IPS-NIHi7 (cell line): ENCODE data around the gene PLD1.
A peak's percentile ranks its signal among the peaks of the same experiment; 100 is the strongest.

Experiments used
- DNase-seq: peaks from one replicate; pipeline ENCODE4 v3.0.0; 2012; ENCODE audit warnings: mixed read lengths; ENCODE audit errors: extremely low spot score

Gene PLD1

DNA sequence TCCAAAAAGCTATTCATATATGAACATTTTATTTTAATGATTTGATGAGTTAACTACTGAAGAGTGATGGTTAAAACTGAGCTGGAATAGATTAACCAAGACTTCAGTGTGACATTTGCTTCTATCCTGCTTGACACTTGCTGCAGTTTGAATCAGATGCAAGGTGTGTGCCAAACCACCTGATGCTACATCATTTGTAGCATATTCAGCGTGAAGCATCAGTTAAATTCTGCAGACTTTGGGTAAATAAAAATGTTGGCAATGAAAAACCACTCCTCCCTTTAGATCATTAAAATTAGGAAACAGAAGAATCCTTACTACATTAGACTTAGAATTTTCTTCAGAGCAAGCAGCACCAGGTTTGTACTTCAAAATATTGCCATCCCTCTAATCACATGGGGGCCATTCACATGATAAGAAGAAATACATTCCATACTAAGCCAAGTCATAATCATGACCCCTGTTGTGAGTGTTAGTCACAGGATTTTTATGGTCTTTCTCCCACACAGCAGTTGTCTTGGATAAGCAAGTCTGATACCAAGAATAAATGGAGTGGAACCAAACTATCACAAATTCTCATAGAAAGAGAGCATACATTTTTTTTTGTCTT, 189.4 kb downstream of the PLD1 start:
- DNase-seq = no peak

DNA sequence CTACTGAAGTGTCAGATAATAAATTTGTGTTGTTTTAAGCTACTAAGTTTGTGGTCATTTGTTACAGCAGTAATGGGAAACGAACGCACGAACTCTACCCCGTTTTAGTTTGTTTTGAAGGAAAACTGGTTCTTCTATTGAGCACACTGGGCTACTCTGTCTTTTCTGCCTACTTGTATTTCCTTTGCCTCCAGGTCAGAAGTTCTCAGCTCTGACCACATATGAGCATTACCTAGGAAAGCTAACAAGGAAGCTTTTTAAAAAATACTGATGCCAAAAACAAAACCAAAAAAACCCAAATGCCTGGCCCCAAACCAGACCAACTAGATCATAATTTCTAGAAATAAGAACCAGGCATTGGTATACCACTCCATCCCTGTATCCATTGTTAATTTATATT, 193.5 kb downstream of the PLD1 start:
- no peak for DNase-seq

DNA sequence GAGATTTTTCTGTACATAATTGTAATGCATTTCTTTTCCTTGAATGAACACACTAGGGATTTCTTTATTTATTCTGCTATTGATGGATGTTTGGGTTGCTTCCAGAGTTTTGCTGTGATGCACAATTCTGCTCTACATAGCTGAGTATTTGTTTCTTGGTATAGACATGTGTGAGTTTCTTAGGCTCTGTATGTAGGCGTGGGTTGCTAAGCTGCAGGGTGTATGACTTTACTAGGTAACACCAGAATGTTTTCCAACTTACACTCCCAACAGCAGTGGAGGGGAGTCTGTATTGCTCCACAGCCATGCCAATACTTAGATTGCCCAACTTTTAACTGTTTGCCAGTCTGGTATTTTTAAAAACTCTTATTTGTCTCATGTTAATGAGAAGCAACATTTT, 194.6 kb downstream of the PLD1 start:
- DNase-seq = no peak

DNA sequence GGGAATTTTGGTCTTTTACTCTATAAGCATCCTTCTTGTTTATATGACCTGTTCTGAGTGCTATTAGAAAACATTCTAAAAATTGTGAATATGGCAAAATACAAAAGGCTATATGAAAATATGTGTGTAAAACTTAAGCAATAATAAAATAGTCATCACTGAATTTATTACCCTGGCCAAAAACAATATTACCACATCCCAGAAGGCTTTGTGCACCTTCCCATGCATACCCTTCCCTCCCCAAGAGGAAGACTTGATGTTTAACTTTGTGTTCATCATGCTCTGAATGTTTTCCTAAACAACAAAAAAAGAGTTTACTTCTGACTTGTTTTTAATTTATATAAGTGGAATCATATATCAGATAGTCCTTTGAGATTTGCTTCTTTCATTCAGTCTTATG, 195.0 kb downstream of the PLD1 start:
- DNase-seq = no peak

DNA sequence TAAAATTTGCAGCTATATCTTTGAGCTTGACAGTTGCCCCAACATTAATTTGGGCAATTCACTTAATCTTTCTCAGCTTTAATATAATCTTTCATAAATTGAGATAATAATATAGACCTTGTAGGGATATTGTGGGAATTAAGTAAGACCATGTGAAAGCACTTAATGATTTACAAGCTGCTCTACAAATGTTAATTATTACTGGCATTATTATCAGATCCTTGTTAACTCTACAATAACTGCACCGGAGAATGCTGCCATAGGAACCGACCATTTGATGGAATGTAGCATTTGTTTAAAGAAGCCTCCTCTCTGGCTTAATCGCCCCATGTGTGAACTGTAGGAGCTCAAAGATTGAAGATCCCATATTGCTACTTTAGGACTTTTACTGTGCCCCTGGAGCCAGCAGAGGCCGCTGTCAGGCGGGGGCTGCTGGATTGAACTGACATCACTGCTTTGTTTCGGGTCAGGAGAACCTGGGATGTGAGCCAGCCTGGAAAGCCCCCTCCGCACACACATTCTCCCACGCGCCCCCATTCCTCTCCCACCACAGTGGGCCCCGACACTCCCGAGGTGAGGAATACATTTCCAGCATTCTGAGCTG, 195.9 kb downstream of the PLD1 start:
- DNase-seq = peak; percentile 85

DNA sequence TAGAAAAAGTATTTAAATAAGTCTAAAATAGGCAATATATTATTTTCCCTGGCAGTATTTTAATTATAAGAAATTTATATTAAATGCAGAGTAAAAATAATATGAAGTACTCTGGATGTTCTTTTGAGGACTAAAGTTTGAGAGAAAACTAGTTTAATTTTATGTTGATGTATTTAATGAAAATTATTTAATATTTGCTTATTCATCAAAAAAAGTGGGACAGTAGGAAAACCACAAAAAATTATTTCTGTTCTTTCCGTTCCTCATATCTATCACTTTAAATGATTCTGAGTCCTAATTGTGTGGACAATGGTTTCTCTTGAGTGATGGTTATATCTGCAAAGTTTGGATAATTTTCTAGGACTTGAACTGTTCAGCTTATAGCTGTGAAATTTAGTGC, 202.8 kb downstream of the PLD1 start:
- no peak for DNase-seq

DNA sequence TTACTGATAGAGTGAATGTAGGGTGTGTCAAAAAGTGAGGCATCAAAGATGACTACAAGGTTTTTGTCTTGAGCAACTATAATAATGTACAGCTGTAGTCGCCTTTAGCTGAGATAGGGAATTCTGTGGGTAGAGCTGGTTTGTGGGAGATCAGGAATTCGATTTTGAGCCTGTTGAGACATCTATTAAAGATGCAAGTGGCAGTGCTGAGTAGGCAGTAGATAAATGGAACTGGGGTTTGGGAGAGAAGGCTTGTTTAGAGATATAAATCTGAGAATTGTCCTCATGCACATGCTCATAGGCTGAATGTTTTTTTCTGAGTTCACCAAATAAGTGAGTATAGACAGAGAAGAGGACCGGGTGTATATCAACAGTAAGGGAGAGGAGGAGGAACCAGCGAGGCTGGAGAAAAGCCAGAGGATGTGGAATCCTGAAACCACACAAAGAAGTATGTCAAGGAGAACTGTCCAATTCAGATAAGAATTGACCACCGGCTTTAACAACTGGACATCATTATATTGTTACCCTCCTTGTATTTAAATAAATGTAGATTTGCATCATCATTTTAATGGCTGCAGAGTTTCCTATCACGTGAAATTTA, 204.0 kb downstream of the PLD1 start:
- DNase-seq = no peak

DNA sequence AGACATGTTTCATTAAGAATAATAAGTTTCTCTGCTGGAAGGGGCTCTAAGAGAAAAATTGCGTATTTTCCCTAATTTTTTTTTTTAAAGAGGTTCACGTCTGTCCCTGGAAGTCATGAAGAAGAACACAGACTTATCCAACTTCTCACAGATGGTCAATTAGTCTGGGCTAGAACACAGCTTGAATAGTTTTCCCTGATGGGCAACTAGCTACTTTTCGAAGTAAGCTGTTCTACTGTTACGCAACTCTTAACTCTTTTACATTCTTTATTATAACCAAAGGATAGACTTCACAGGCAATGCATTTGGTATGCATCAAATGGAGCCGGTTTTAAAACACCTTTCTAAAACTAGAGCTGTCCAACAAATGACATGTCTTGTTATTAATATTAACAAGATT, 205.9 kb downstream of the PLD1 start:
- DNase-seq = no peak

DNA sequence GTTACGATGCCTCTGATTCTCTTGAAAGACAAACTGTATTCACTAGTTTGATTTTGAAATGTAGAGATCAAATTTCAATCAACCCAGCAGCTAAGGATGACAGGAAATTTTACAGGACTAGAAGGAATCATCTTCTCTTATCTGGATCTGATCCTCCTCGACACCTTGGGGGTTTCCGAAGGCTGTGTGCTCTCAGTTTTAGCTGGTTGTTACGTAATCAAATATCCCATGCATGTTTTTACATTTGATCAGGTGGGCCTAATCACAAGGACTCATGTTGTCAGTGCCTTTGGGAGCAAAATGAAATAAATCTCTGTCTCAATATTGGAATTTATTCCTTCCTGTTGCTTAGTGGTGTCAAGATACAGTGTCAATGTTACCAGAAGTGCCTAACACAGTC, 208.2 kb downstream of the PLD1 start:
- DNase-seq = no peak

DNA sequence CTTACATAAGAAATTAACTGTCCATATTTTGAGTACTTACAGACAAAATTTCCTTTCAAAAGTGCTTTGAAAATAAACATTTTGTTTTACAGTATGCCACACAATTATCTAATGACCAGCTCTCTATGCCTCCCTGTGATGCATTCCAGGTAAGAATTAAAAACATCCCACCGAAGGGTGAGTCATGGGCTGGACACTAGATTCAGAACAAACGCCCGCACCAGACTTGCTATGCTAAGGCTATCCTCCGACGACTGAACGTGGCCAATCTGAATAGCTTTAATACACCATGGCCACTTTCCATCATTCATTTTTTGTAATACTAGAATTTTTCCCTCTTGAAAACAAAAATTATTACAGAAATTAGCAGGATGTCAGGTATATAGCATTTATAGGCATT, 210.3 kb downstream of the PLD1 start:
- no peak for DNase-seq

DNA sequence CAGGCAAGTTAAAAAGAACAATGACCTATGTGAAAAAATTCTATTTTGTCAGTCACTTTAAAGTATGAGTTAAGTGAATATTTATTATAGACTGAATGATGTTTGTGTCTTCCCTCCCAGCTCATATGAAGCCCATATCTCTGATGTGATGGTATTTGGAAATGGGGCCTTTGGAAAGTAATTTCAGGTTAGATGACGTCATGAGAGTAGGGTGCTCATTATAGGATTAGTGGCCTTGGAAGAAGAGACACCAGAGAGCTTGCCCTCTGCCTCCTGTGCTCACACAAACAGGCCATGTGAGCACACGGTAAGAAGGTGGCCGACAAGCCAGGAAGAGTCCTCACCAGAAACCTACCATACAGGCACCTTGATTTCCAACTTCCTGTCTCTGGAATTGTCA, 211.3 kb downstream of the PLD1 start:
- DNase-seq = no peak

DNA sequence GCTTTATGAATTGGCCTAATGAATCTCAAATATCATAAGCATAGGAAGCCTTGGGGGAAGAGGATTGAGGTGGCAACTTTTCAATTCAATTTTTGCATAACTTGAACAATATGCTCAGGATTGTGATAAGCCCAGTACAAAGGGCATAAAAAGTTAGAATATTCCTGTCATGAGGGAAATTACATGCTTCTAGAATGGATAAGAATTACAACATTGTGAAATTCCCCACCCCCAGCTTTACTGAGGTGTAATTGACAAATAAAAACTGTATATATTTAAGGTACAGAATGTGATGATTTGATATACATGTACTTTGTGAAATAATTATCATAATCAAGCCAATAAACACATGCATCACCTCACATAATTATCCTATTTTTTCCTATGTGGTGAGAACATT, 217.5 kb downstream of the PLD1 start:
- no peak for DNase-seq

DNA sequence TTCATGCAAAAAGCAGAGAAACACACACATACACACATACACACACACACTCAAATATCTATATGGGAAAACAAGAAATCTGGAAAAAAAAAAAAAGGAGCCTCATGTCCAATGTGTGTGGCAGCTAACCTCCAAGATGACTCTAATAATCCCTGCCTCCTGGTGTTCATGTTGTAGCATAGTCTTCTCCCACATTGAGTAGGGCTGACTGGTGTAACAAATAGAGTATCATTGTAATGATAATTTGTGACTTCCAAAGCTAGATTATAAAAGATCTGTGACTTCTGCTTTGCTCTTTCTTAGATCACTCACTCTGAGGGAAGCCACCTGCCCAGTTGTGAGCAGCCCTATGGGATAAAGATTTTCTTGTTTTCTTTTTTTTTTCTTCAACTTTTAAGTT, 219.2 kb downstream of the PLD1 start:
- DNase-seq = no peak

DNA sequence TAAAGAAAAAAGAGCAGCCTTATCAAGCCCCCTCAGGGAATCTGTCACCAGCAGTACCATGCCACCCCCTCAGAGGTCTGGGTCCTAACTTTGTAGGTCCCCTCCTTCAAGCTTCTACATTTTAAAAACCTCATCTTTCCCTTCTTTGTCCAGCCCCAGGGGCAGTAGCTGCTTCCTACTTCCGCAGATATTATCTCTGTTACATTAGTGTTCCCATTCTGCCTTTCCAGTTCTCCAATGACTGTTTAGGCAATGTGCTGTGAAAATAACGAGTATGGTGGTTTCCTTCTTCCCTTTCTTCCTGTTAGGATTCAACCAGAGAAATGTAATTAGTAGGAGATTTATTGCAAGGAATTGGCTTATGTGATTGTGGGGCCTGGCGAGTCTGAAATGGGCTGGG, 224.0 kb downstream of the PLD1 start:
- no peak for DNase-seq

DNA sequence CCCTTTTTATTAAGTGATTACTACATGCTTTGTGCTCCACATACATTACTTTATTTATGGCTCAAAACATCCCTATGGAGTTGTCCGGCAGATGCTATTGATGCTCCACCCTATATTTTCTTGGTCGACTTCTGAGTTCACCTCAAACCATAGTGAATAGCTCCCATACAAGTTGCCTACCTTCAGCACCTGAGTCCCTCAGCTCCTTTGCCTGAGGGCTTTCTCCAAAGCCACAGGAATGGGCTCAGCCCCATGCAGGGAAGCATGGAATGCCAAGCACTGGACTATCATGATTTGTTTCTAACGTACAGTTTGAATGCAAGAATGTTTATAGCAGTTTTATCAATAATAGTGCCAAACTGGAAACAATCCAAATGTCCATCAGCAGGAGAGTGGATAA, 225.2 kb downstream of the PLD1 start:
- no peak for DNase-seq

DNA sequence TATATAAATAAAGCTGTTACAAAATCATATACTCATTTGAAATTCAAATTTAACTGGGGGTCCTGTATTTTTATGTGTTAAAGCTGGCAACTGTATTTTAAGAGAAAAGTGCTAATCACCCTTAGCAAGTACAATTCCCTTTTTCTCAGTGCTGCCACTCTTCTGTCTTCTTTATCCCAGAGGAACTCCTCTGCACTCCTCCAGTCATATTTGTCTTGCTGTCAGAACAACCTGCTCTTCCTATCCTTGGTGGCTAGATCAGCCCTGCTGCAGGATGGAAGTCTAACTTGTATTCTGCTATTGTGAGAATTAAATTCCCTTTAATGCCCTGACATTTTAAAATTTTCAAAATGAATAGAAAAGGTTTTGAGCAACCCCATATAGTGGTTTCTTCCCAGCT, 226.2 kb downstream of the PLD1 start:
- no peak for DNase-seq

DNA sequence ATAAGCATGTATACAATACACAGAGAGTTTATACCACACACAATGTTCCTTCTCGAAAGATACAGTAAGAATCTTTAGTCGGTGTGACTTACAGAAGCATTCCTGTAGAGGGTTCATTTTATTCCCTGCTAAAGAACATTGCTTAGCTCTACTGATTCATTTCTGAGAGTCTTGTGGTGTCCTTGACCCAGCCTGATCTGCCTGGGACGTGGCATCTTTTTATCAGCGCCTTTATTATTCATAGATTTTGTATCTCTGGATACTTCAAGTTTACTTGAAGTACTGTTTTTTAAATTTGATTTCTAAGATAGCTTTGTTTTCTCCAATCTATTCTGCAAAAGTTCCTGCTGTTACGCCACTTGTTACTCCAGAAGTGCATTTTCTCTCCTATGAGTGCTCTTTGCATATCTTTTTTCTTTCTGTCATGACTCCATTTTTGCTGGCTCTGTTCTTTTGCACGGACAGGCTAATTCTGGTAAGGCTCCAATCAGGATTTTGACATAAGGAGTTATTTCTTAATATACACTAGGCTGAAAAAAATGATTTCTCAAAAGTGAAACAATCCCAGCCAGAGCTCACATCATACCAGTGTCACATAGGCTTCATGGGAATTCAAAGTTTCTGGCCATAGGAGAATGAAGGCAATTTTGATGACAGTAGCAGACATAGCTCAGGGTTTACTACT, 235.6 kb downstream of the PLD1 start:
- DNase-seq = no peak

DNA sequence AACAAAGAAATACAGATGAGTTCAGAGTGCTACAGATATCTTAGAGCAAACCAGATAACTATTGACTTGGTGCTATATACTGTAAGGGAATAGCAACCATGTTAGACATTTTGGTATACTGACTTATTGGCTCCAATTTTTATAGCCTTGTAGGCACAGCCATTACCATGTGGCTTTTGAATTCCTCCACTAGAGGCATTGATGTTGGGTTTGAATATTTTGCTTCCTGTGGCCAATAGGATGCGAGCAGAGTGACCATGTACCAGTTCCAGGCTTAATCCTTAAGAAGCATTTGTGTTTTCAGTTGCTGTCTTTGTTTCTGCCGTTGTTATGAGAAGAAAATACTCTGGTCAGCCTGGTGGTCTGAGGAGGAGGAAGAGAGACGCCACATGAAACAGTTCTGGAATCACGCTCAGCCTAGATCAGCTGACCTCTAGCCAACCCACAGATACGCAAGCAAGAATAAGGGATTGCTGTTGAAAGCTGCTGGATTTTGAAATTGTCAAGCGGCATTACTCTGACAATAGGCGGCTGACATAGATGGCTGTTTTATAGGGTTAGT, 240.6 kb downstream of the PLD1 start:
- DNase-seq = no peak

DNA sequence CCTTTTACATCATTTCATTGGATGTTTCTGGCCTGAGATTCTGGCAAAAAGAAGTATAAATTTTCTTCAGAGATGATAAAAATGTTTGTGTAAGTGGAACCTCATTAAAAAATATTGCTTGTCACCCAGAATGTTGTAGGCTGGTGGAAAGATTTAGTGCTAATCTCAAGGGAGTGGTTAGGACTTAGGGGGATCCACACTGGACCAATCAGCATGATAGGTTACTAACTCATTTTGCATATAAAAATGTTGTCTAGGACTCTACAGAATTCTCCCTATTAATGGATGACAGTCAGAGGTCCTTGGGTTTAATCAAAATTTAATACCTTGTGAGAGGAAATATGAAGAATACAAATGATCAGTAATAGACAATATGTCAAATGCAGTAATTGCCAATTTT, 241.5 kb downstream of the PLD1 start:
- DNase-seq = no peak

DNA sequence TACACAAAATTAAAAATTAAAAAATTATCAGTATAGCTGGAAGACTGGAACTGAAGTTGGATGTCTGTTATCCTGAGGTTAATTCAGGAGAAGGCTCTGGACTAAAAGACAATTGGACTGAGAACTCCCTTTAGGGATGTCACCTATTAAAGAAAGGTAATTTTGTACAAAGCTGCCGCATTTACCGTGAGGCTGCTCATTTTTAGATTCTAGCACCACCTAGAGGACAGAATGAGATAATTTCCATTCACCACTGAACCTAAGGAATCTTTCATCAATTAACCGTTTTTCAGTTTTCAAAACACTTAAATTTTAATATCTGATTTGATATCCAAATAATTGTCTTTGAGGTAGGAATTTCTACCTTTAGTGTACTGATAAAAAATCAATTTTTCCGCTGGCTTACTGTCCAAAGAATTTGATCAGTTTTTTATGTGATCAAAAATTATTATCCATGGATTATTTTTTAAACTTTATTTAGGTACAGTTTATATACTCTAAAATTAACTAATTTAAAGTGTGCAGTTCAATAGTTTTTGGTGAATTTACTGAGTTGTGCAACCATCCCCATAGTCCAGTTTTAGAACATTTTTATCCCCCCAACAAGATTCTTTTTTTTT, 243.4 kb downstream of the PLD1 start:
- peak; percentile 57 for DNase-seq

DNA sequence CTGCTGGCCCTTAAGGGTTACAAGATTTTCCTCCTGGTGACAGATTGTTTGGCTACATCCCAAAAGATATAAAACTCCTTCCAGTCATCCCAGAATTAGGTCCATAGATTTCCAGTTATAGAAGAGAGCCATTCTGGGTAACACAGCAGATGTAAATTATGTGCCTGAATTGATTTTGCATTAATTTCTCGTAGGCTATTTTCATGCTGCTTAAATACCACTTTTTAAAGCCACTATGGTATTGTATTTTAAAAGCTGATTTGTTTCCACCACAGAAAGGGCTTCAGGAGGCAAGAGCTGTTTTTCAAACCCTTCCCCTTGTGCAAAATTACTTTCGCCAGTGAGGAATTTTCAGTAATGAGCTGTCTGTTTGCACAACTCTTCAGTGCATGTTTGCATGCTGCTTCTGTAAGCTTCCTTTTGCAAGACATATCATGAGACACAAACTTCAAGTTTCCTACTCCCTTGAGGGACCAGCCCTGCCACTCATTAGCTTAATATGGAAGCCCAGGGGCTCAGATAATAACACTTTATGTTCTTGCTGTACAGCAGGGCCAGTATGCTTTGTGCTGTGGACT, 244.7 kb downstream of the PLD1 start:
- no peak for DNase-seq
